ENCODE measurements around the gene TPI1.
"Not testable (repeated sequence)": the region's sequence is repeated elsewhere in the genome, so short reads cannot be mapped to it uniquely, and the experiment has no call there.

GRCh38 chr12:6874015-6874368 is 6.7 kb downstream of the TPI1 start:
- not testable (repeated sequence) for TF ChIP-seq CTCF, POLR2A (IDR thresholded peaks at IDR 0.05)
